Glomerular endothelial cell (primary cell): Measurements from ENCODE around the gene SLC29A2. TPM values are rescaled to one million over a fixed set of nuclear protein-coding genes. Genes with fewer than 3 reads are reported as not detected.

Experiments
- DNase-seq: peaks from one replicate; pipeline ENCODE4 v3.0.0-alpha.2; 2011; ENCODE audit warnings: low read depth, low spot score; ENCODE audit errors: extremely low read depth
- total RNA-seq: library from RNA; depleted of rRNA; stranded (reverse); fragments of >200 nt; gene quantifications from 2 replicates; pipeline ENCODE4 v1.2.3, GENCODE V29; 2015

The SLC29A2 gene, protein sequence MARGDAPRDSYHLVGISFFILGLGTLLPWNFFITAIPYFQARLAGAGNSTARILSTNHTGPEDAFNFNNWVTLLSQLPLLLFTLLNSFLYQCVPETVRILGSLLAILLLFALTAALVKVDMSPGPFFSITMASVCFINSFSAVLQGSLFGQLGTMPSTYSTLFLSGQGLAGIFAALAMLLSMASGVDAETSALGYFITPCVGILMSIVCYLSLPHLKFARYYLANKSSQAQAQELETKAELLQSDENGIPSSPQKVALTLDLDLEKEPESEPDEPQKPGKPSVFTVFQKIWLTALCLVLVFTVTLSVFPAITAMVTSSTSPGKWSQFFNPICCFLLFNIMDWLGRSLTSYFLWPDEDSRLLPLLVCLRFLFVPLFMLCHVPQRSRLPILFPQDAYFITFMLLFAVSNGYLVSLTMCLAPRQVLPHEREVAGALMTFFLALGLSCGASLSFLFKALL
- 0.48 and 1.2 TPM in 2 replicates for total RNA-seq

GRCh38 chr11:66371627-66372415 lies at the start of gene SLC29A2:
SLC29A2 (minus strand) TSS chr11:66371760; CDS start chr11:66371591, 169 bp downstream.
- no peak for DNase-seq

DNA sequence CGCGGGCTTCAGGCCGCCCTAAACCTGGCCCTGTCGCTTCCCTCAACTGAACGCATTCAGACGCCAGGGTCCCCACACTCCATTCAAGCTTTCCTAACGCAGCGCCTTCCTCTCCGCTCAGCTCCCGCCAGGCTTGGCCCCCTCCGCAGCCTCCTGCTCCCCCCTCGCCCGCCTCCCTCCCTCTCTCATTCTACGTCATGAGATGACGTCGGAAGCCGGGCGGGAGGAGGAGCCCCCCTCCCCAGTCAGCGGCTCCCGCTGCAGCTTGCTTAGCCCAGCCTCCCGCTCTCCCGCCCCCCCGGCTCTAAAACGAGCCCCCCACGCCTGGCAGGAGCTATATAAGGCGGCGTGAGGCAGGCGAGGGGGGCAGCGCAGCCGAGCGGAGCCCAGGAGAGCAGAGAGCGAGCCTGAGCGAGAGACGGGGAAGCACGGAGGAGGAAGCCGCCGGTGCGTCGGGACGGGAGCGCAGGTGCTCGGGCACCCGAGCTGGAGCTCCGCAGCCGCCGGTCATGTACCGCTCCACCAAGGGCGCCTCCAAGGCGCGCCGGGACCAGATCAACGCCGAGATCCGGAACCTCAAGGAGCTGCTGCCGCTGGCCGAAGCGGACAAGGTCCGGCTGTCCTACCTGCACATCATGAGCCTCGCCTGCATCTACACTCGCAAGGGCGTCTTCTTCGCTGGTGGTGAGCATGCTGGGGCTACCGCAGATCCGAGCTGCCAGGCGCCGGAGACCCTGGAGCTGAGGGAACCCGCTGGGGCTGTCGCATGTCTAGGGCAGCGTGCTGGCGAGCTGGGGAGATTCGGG lies 49.3 kb upstream of the SLC29A2 start, which contains the start of gene NPAS4:
TSS of gene NPAS4 (plus strand) at position 365 of the 806 bp plus-strand sequence. CDS start at position 510, 145 bp downstream.
- DNase-seq, result no peak

GRCh38 chr11:66419825-66420224 lies 48.3 kb upstream of the SLC29A2 start:
- no peak for DNase-seq

- no peak for DNase-seq
These were observed 47.4 kb upstream of the SLC29A2 start for GRCh38 chr11:66418986-66419308.

DNA sequence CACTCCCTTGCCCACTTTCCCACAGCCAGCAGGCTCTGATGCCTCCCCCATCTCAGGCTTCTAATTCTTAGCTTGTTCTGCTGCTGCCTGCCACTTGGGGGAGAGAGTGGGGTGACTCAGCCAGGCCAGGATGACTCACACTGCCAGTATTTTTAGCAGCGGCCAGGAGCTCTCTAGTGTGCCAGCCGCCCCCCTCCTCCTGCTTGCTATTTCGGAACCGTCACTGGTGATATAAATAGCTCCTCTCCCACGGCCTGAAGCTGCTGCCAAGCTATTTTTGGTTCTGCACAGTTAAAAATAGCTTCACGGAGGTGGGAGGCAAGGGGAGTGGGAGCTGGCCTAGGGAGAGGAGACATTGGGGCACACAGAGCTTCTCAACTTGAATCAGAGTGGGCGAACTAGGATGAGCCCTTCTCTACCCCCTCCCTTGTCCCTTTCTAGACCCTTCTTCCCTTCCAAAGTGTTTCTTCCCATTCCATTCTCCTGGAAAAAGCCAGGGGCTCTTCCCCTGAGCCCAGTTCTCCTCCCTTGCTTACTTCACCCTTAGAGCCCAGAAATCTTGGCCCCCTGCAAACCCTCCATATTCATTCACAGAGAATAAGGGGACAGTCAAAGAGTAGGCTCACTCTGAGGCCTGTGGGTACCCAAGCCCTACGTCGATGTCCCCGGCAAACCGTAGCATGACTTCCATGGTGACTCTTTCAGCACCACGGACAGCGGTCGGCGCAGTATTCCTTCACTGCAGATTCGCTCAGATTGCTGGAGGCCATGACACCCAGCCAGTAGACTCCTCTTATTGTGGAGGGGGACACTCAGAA lies 46.8 kb upstream of the SLC29A2 start:
- DNase-seq, result no peak

DNA sequence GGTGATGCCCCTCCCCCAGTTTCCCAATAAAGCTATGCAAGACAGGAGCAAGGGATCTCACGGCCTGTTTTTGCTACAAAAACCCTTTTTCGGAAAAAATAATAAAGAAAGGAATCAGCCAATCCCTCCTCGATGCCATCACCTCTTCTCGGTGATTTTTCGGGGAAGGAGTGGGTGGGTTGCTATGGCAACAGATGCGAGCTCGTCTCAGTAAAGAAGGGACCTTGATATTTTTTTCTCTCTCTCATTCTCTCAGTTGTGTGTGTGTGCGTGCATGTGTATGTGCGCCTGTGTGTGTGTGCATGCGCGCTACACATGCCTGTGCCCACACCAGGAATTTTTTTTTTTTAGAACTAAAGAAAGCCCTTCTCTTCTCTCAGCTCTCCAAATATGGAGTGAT lies 45.4 kb upstream of the SLC29A2 start:
- DNase-seq, result no peak

- DNase-seq, result no peak
These were observed 43.9 kb upstream of the SLC29A2 start for GRCh38 chr11:66415423-66415822.

DNA sequence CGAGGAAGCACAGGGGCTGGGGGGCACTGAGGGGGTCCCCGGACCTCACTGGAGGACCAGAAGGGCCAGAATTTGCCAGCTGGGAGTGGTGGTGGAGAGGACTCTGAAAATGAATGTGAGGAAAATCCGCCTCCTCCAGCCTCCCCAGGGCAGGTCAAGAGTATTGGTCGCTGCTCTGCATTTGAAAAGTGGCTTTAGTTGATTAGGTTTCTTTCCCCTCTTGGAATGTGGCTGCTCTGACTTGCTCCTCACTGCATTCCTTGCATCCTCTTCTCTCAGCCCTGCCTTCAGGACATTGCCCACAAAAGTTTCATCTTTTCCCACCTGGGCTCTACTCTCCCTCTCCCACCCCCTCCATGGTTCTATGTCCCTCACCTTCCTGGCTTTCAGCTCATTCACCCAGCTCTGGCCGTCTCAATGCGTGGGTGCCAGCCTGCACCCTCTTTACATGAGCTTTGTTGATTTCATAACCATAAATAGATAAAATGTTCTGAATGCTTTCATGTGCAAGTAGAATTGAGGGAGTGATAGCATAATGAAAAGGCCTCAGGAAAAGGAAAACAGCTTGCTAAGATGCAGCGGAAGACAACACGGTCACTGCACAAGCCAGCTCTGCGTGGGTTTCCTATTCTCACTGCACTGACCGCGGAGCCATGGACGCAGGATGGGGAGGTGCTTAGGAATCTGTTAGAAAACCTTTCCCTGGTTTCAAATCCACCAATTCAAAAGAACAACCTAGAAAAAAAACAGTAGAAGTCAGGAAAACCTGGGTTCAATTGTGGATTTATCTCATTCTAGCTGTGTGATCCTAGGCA lies 42.8 kb upstream of the SLC29A2 start:
- DNase-seq, result no peak

- DNase-seq, result no peak
These were observed 41.6 kb upstream of the SLC29A2 start for GRCh38 chr11:66413167-66413566.

GRCh38 chr11:66412110-66412509 lies 40.5 kb upstream of the SLC29A2 start:
- DNase-seq, result no peak

GRCh38 chr11:66411323-66411722 lies 39.8 kb upstream of the SLC29A2 start:
- DNase-seq, result no peak

DNA sequence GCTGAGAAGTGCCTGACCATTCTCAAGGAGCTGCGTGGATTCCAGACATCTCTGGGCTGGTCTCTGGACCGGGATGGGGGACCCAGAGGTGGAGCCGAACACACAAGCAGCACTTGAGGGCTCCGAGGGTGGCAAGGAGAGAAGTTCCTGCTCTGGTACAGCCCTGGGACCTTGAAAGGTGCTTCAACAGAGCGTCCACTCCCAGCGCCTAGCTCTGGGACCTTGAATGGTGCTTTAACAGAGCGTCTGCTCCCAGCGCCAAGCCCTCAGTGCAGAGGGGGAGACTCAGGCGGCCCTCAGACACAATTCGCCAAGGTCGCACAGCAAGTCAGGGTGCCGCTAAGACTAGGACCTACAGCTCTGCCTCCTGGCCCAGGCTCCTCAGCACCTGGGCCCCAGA lies 38.6 kb upstream of the SLC29A2 start:
- no peak for DNase-seq

DNA sequence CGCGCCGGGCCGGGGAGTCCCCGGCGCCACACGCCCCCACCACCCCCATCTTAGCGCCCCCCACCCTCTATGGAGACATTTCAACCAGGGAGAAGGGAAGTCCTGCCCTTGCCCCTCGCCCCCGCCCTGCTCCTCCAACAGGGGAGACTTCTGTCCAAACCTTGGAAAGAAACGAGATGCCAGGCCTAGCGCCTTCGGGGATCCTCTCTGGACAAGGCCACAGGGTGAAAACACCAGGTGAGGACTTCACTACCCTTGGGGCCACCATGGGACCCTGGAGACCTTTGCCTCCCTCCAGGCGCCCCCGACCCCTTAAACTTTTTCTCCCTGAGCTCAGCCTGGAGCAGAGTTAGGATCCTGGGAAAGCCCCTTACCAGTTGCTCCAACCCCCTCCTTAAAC lies 37.7 kb upstream of the SLC29A2 start:
- DNase-seq, result no peak

DNA sequence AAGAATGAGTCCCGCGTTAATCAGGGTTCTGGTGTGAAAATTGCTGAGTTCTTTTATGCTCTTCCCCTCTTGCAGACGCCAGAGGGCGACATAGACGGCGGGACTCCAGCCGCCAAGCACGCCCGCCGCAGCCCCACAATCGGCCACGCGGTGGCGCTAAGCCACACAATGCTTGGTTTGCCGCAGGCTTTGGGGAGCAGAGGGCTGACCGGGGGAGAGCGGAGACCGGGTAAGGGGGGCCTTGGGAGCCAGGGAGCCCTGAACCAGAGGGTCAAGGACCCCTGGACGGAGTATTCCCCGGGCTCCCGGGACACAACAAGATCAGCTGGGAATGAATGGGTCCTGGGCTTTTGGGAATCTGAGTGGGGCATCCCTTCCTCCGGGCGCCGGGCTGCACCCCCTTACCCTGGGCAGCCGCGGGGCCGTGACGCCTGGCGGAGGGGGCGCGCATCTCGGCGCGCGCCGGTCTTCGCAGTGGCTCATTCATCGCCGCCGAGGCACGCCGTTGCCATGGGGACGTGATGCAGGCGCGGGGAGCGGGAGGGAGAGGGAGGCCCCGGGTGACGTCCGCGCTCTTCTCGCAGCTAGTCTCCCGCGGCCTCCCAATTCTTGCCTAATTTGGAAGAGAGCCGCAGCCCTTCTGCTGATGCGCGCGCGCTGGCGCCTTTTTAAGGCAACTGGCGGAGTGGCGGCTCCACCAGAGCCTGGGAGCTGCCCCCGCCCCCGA lies 37.1 kb upstream of the SLC29A2 start:
- no peak for DNase-seq

DNA sequence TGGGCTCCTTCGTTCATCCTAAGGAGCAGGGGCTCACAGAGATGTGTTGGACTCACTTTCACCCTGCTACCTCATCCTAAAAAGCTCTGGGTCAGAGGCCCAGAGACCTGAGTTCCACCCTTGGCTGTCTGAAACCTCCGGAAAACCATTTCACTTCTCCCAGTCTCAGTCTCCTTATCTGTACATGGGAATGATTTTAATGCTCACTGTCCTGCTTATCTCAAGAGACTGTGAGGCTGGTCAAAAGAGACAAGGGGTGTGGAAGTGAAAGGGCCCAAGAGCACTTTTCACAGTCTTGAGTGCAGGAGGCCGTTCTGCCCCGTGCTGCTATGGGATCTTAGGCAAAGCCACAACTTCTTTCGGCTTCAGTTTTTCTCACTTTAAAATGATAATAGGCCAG lies 36.1 kb upstream of the SLC29A2 start:
- no peak for DNase-seq

GRCh38 chr11:66393954-66394353 lies 22.4 kb upstream of the SLC29A2 start:
- no peak for DNase-seq

DNA sequence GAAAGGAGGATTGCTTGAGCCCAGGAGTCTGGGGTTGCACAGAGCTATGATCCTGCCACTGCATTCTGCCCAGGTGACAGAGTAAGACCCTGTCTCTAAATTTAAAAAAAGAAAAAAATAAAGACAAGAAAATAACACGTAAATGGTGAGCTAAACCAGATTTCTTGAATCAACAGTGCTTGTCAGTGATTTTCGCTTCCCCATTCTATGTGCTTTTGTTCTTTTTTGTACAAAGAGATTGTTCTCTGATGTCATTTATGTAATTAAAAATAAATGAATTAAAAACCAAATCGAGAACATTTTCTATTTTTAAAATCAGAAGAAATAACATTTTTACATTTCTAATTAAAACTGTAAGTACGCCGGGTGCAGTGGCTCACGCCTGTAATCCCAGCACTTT lies 19.8 kb upstream of the SLC29A2 start:
- DNase-seq, result no peak

DNA sequence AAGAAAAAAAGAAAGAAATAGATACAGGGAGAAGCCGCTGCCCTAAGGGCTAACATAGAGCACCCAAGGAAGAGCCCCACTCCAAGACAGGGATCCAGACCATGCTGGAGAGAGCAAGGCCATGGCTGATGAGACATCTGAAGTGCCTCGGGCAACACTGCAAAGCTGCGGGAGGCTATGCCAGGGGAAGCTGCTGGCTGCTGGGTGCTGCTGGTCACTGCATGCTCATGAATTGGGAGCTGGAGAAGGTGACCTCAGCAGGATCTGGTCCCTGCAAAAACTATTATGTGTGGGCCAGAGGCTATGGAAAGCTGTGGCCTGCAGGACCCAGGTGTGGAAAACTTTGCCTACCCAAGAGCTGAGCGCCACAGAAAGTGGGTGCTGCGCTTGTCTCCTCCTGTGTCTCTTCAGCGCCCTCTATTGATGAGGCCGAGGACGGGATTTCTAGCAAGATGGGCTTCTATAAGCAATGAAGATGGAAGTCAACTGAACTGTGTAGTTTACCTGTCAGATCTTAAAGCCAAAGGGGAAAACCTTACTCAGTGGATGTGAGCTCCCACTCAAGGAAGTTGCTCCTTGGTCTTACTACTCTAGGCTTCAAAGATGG lies 17.3 kb upstream of the SLC29A2 start:
- DNase-seq, result no peak
